ENCODE results near the gene DRD4. TPM values are rescaled to one million over a fixed set of nuclear protein-coding genes. Genes with fewer than 3 reads are reported as not detected.

Gene DRD4
- total RNA-seq, 2 experiments from 2014 or later = 0.88 to 0.89 TPM

- Mint-ChIP-seq H3K27ac (peak overlapping the region; percentile 90), H3K4me1 (ENCODE audit: low read depth) (peaks cover 11% of the 10 kb centered on the region), H3K27me3 (no peaks in the 10 kb centered on the region), H3K36me3 (ENCODE audit: low read depth) (peaks cover 4% of the 10 kb centered on the region), H3K9me3 (no peaks in the 10 kb centered on the region), H3K4me3 (peak overlapping the region; percentile 84)
- no peak for TF ChIP-seq CTCF (IDR thresholded peaks at IDR 0.05)
- ChIA-PET POLR2A (interaction anchor here (0.6 to 3.2 kb wide), 10 partner anchors 9 to 39 kb away, joined by 3 to 7 read pairs (median 4); partner anchors contain the start of genes PHRF1 and SCT), CTCF (interaction anchor here (1.3 kb wide), 1 partner anchor 60 kb away, joined by 4 read pairs; no protein-coding TSS in a partner anchor)
- ATAC-seq (no peak), DNase-seq (no peak)
- intact Hi-C loops (cut with micrococcal nuclease) = no loop called here
These were observed 22.2 kb upstream of the DRD4 start for GRCh38 chr11:614623-615503.

GRCh38 chr11:615504-616319 is 21.4 kb upstream of the DRD4 start, which contains the start of gene IRF7:
TSS of gene IRF7 (minus strand) at chr11:615950. CDS start at chr11:615364, 586 bp downstream.
- ChIA-PET CTCF (no interaction called here), POLR2A (interaction anchor here (0.6 to 1.5 kb wide), 6 partner anchors 9 to 269 kb away, joined by 3 to 6 read pairs (median 4); partner anchors contain the start of gene SCT)
- Mint-ChIP-seq H3K27me3 (no peaks in the 10 kb centered on the region), H3K9me3 (no peaks in the 10 kb centered on the region), H3K27ac (peak within 1 kb of the TSS; percentile 90), H3K4me3 (peak within 1 kb of the TSS; percentile 84), H3K4me1 (ENCODE audit: low read depth) (peaks cover 11% of the 10 kb centered on the region), H3K36me3 (ENCODE audit: low read depth) (peaks cover 4% of the 10 kb centered on the region)
- ATAC-seq = peak; percentile 76
- TF ChIP-seq CTCF (IDR thresholded peaks at IDR 0.05) = no peak
- DNase-seq = peak; percentile 92
- intact Hi-C loops (cut with micrococcal nuclease) = no loop called here

GRCh38 chr11:616320-617198 is 20.5 kb upstream of the DRD4 start:
- no peaks in the 10 kb centered on the region for H3K27me3 Mint-ChIP-seq
- POLR2A ChIA-PET = interaction anchor here (0.8 to 1.5 kb wide), 3 partner anchors 11 to 53 kb away, joined by 3 to 6 read pairs (median 4); partner anchors contain the start of gene SCT
- ATAC-seq (no peak), DNase-seq (no peak)
- H3K36me3 Mint-ChIP-seq (ENCODE audit: low read depth) = peaks cover 4% of the 10 kb centered on the region
- no peak for TF ChIP-seq CTCF (IDR thresholded peaks at IDR 0.05)
- H3K27ac Mint-ChIP-seq = peak overlapping the region; percentile 90
- H3K9me3 Mint-ChIP-seq = no peaks in the 10 kb centered on the region
- intact Hi-C loops (cut with micrococcal nuclease) = no loop called here
- peak overlapping the region; percentile 84 for H3K4me3 Mint-ChIP-seq
- H3K4me1 Mint-ChIP-seq (ENCODE audit: low read depth) = peaks cover 11% of the 10 kb centered on the region
- CTCF ChIA-PET = no interaction called here

GRCh38 chr11:617199-617911 is 19.7 kb upstream of the DRD4 start:
- no peak for TF ChIP-seq CTCF (IDR thresholded peaks at IDR 0.05)
- POLR2A ChIA-PET = no interaction called here
- intact Hi-C loops (cut with micrococcal nuclease) = no loop called here

More at GRCh38 chr11:617199-617911, 19.7 kb upstream of the DRD4 start:
- no peak overlapping the region for H3K4me3 Mint-ChIP-seq
- peaks cover 6% of the 10 kb centered on the region for H3K36me3 Mint-ChIP-seq (ENCODE audit: low read depth)
- H3K9me3 Mint-ChIP-seq = no peaks in the 10 kb centered on the region
- no peak overlapping the region for H3K27ac Mint-ChIP-seq
- CTCF ChIA-PET = no interaction called here
- H3K4me1 Mint-ChIP-seq (ENCODE audit: low read depth) = peaks cover 11% of the 10 kb centered on the region
- no peaks in the 10 kb centered on the region for H3K27me3 Mint-ChIP-seq
- DNase-seq = no peak
- no peak for ATAC-seq

Measured in activated CD8-positive, alpha-beta T cell treated with anti-CD3 and anti-CD28 coated beads for 36 hours (primary cell).